Fibroblast of mammary gland (primary cell): Measurements from ENCODE around the gene STK17B.

Experiments used
- DNase-seq: peaks from one replicate; pipeline ENCODE4 v3.0.0-alpha.2; 2010; ENCODE audit warnings: low read depth
- H3K4me3 ChIP-seq: 2 replicates; pipeline ENCODE4 v1.5.1; 2011; ENCODE audit warnings: low read depth, mild to moderate bottlenecking, low read length, moderate library complexity; ENCODE audit not compliant: control insufficient read depth
- TF ChIP-seq, protein P1 (sequence below): conservative IDR thresholded peaks from 2 replicates; pipeline ENCODE4 v1.5.1; 2011; ENCODE audit warnings: low read depth, low read length, inconsistent platforms; ENCODE audit not compliant: control insufficient read depth, insufficient read depth

STK17B gene

GRCh38 chr2:196213252-196213980 is 42.0 kb upstream of the STK17B start:
- H3K4me3 ChIP-seq, result no peak overlapping the region
- TF ChIP-seq, protein P1, sequence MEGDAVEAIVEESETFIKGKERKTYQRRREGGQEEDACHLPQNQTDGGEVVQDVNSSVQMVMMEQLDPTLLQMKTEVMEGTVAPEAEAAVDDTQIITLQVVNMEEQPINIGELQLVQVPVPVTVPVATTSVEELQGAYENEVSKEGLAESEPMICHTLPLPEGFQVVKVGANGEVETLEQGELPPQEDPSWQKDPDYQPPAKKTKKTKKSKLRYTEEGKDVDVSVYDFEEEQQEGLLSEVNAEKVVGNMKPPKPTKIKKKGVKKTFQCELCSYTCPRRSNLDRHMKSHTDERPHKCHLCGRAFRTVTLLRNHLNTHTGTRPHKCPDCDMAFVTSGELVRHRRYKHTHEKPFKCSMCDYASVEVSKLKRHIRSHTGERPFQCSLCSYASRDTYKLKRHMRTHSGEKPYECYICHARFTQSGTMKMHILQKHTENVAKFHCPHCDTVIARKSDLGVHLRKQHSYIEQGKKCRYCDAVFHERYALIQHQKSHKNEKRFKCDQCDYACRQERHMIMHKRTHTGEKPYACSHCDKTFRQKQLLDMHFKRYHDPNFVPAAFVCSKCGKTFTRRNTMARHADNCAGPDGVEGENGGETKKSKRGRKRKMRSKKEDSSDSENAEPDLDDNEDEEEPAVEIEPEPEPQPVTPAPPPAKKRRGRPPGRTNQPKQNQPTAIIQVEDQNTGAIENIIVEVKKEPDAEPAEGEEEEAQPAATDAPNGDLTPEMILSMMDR, result no peak
- no peak for DNase-seq

- no peak for DNase-seq
- H3K4me3 ChIP-seq, result no peak overlapping the region
- TF ChIP-seq, protein P1, result no peak
These were observed 37.5 kb upstream of the STK17B start for GRCh38 chr2:196208915-196209314.

DNA sequence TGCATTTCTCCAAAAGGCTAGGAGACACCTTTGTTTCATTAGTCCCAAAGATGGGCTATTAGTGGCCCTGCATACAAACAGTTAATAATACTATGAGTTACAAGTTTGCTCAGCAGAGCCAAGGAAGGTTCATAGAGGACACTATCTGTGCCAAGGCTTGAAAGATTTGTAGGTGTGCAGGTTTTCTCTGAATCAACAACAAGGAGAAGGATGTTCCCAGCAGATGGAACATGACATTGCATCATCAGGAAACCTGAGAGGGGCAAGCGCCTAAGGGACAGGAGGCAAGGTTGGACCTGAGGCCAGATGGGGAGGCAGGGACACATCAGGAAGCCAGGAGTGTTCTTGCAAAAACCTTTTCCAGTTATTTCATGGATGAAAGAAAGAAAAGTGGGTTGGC is 35.4 kb upstream of the STK17B start:
- no peak overlapping the region for H3K4me3 ChIP-seq
- peak; percentile 32 for DNase-seq
- TF ChIP-seq, protein P1, result no peak

DNA sequence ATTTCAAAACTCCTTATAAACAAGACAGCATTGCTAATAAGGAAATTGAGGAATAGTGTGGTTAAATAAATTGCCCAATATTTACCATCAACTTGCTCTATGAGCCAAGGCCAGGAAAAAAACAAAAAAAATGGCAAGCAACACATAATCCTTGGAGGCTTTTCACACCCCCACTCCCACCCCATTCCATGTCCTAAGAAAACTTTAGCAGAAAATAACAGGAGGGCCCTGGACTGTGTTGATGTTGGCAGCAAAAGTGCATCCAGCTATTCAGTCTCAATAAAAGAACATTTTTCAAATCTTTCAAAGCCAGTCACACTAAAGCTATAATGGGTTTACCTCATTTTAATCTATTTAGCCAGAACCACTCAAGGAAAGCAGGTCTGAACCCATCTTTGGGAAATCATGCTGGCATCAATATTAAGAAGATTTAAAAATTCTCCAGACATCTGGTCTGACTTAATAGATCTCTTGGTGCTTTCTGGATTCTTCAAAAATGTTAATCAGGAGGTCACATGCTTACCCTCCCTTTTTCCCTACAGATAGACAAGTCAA is 34.6 kb upstream of the STK17B start:
- DNase-seq, result peak; percentile 83
- TF ChIP-seq, protein P1, result no peak
- no peak overlapping the region for H3K4me3 ChIP-seq

GRCh38 chr2:196205011-196205766 is 33.8 kb upstream of the STK17B start:
- TF ChIP-seq, protein P1, result no peak
- H3K4me3 ChIP-seq, result no peak overlapping the region
- DNase-seq, result peak; percentile 8

DNA sequence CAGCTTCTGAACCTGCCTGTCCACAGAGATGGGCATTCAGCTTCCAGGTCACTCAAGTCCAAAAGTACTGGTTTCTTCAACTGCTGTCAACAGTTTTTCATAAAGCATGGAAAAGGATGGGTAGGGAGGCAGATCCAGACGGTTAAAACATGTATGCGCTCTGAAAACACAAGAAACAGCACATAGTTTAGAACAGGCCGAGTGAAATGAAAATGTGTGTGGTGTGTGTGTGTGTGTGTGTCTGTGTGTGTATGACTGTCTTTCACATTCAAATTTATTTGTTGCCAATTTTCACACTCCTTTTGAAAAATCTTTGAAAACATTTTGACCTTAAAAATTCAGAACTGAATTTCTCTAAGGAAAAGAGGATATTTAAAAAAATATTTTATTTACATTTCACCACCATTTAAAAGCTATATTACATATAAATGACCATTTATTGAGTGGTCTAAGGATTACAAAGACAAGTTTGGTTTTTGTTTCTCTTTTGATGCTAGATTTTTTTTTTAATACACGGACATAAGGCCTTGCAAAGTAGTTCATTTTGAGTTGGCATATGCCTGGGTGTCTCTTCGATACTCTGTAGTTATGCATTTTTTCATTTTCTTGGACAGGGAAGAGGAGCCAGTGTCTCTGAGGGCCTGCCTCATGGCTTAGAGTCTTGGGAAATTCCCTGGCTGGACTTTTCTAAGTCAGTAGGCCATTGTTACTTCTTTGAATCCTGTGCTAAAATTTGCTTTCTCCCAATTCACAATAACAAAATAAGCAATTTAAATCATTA is 30.0 kb upstream of the STK17B start:
- TF ChIP-seq, protein P1, result no peak
- H3K4me3 ChIP-seq, result no peak overlapping the region
- DNase-seq, result no peak
